ENCODE measurements around the gene SP140L. TPM values are rescaled to one million over a fixed set of nuclear protein-coding genes. Genes with fewer than 3 reads are reported as not detected.
"Not testable (repeated sequence)": the region's sequence is repeated elsewhere in the genome, so short reads cannot be mapped to it uniquely, and the experiment has no call there.

Gene SP140L
- total RNA-seq, 1 donor from 2014 or later = 2.2 TPM

GRCh38 chr2:230400041-230400440 is 73.0 kb downstream of the SP140L start:
- TF ChIP-seq CTCF (conservative IDR thresholded peaks at IDR 0.05) = no peak
- Mint-ChIP-seq H3K27me3 (ENCODE audit: low read depth) (peaks cover 4% of the 10 kb centered on the region), H3K27ac (ENCODE audit: unreplicated experiment) (no peak overlapping the region), H3K36me3 (ENCODE audit: low read depth) (no peaks in the 10 kb centered on the region), H3K9me3 (no peaks in the 10 kb centered on the region), H3K4me3 (no peak overlapping the region), H3K4me1 (no peaks in the 10 kb centered on the region)
- DNase-seq (ENCODE audit: low read depth, low spot score) = no peak

- H3K27ac Mint-ChIP-seq (ENCODE audit: unreplicated experiment) = no peak overlapping the region
Measured at GRCh38 chr2:230400454-230400853, 73.5 kb downstream of the SP140L start.

DNA sequence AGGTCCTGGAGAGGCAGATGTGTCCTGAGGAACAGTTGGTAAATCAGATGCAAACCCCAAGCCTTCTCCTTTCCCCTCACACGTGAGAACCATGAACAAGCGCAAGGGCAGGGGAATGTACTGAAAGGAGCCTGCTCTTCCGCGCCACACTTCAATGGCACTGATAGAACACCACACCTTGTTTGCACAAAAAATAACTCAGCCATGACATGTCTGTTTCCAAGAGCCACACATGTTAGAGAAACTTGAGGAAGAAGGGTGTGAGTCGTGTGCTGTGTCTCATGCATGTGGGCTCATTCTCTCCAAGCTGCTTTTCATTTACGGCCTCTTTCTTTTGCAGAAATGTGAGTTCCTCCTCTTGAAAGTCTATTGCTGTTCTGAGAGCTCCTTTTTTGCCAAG is 74.0 kb downstream of the SP140L start:
- H3K27ac Mint-ChIP-seq (ENCODE audit: unreplicated experiment); H3K4me3 Mint-ChIP-seq; H3K27me3 Mint-ChIP-seq (ENCODE audit: low read depth); H3K4me1 Mint-ChIP-seq; H3K9me3 Mint-ChIP-seq; DNase-seq (ENCODE audit: low read depth, low spot score); H3K36me3 Mint-ChIP-seq (ENCODE audit: low read depth): not testable (repeated sequence)

More at GRCh38 chr2:230400454-230400853, 73.5 kb downstream of the SP140L start:
- Mint-ChIP-seq H3K36me3 (ENCODE audit: low read depth) (no peaks in the 10 kb centered on the region), H3K4me1 (no peaks in the 10 kb centered on the region), H3K9me3 (no peaks in the 10 kb centered on the region), H3K27me3 (ENCODE audit: low read depth) (peaks cover 4% of the 10 kb centered on the region), H3K4me3 (no peak overlapping the region)
- no peak for DNase-seq (ENCODE audit: low read depth, low spot score)
- no peak for TF ChIP-seq CTCF (conservative IDR thresholded peaks at IDR 0.05)

GRCh38 chr2:230403746-230404145 is 76.8 kb downstream of the SP140L start:
- H3K4me1 Mint-ChIP-seq = no peaks in the 10 kb centered on the region
- H3K4me3 Mint-ChIP-seq = no peak overlapping the region
- H3K27ac Mint-ChIP-seq (ENCODE audit: unreplicated experiment) = no peak overlapping the region
- H3K9me3 Mint-ChIP-seq = no peaks in the 10 kb centered on the region
- H3K27me3 Mint-ChIP-seq (ENCODE audit: low read depth) = peaks cover 15% of the 10 kb centered on the region
- TF ChIP-seq CTCF (conservative IDR thresholded peaks at IDR 0.05) = no peak
- H3K36me3 Mint-ChIP-seq (ENCODE audit: low read depth) = no peaks in the 10 kb centered on the region
- no peak for DNase-seq (ENCODE audit: low read depth, low spot score)

- Mint-ChIP-seq H3K27ac (ENCODE audit: unreplicated experiment) (no peak overlapping the region), H3K36me3 (ENCODE audit: low read depth) (no peaks in the 10 kb centered on the region), H3K9me3 (no peaks in the 10 kb centered on the region), H3K27me3 (ENCODE audit: low read depth) (peaks cover 35% of the 10 kb centered on the region), H3K4me1 (no peaks in the 10 kb centered on the region), H3K4me3 (no peak overlapping the region)
- no peak for TF ChIP-seq CTCF (conservative IDR thresholded peaks at IDR 0.05)
- no peak for DNase-seq (ENCODE audit: low read depth, low spot score)
Measured at GRCh38 chr2:230405824-230406223, 78.8 kb downstream of the SP140L start.

- Mint-ChIP-seq H3K36me3 (ENCODE audit: low read depth) (no peaks in the 10 kb centered on the region), H3K4me1 (peaks cover 9% of the 10 kb centered on the region), H3K9me3 (no peaks in the 10 kb centered on the region), H3K4me3 (no peak overlapping the region), H3K27me3 (ENCODE audit: low read depth) (peaks cover 49% of the 10 kb centered on the region), H3K27ac (ENCODE audit: unreplicated experiment) (no peak overlapping the region)
- TF ChIP-seq CTCF (conservative IDR thresholded peaks at IDR 0.05) = no peak
- no peak for DNase-seq (ENCODE audit: low read depth, low spot score)
Measured at GRCh38 chr2:230408244-230408842, 81.3 kb downstream of the SP140L start.

GRCh38 chr2:230409316-230409715 is 82.3 kb downstream of the SP140L start:
- not testable (repeated sequence) for H3K4me1 Mint-ChIP-seq; H3K36me3 Mint-ChIP-seq (ENCODE audit: low read depth); DNase-seq (ENCODE audit: low read depth, low spot score); H3K4me3 Mint-ChIP-seq; H3K9me3 Mint-ChIP-seq; H3K27ac Mint-ChIP-seq (ENCODE audit: unreplicated experiment)
- peaks cover 49% of the 10 kb centered on the region for H3K27me3 Mint-ChIP-seq (ENCODE audit: low read depth)
